ENCODE measurements around the gene MEGF6. TPM values are rescaled to one million over a fixed set of nuclear protein-coding genes. Genes with fewer than 3 reads are reported as not detected.

Gene MEGF6
- total RNA-seq, 2 donors from 2014 or later = 83.0 to 103 TPM

DNA sequence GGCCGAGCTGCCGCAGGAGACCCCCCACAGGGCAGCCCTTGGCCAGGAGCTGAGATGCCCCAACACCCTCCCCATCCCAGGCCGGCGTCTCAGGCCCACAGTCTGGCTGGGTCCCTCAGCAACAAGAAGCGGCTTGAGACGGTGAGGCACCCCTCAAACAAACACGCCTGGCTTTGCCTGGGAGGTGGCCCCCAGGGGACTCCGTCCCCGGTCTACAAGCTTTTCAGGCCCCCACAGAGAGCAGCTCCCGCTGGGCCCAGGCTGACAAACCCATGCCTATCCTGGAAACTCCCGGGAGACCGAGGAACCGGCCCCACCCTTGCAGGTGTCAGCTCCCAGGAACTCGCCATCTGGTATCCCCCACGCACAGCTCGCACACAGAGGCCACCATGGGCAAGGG, 89.9 kb downstream of the MEGF6 start:
- Mint-ChIP-seq H3K36me3 (ENCODE audit: low read depth) (peaks cover 15% of the 10 kb centered on the region), H3K9me3 (no peaks in the 10 kb centered on the region), H3K27me3 (ENCODE audit: insufficient read depth) (no peaks in the 10 kb centered on the region), H3K27ac (no peak overlapping the region), H3K4me3 (no peak overlapping the region), H3K4me1 (no peaks in the 10 kb centered on the region)
- Histone ChIP-seq H3K9ac (ENCODE audit: extremely low read depth, low read length, poor library complexity, severe bottlenecking) (no peak overlapping the region), H3K27me3 (ENCODE audit: control insufficient read depth, insufficient read depth, low read length, poor library complexity, severe bottlenecking) (no peaks in the 10 kb centered on the region), H3K36me3 (ENCODE audit: control insufficient read depth, insufficient read depth, low read length) (peaks cover 5% of the 10 kb centered on the region), H3K4me3 (ENCODE audit: low read length) (no peak overlapping the region), H3K27ac (ENCODE audit: low read depth, low read length) (no peak overlapping the region), H3K4me1 (ENCODE audit: control insufficient read depth, insufficient read depth, low read length) (no peaks in the 10 kb centered on the region), H3K9me3 (ENCODE audit: control insufficient read depth, low read length) (no peaks in the 10 kb centered on the region)
- DNase-seq = no peak
- 93 to 95% methylated on average over 10 to 16 of the region's 16 CpGs for whole genome bisulfite sequencing, 2 experiments (ENCODE audit: insufficient coverage in 1 of 2, insufficient read length in 1 of 2)
- TF ChIP-seq, protein P1, sequence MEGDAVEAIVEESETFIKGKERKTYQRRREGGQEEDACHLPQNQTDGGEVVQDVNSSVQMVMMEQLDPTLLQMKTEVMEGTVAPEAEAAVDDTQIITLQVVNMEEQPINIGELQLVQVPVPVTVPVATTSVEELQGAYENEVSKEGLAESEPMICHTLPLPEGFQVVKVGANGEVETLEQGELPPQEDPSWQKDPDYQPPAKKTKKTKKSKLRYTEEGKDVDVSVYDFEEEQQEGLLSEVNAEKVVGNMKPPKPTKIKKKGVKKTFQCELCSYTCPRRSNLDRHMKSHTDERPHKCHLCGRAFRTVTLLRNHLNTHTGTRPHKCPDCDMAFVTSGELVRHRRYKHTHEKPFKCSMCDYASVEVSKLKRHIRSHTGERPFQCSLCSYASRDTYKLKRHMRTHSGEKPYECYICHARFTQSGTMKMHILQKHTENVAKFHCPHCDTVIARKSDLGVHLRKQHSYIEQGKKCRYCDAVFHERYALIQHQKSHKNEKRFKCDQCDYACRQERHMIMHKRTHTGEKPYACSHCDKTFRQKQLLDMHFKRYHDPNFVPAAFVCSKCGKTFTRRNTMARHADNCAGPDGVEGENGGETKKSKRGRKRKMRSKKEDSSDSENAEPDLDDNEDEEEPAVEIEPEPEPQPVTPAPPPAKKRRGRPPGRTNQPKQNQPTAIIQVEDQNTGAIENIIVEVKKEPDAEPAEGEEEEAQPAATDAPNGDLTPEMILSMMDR (conservative IDR thresholded peaks at IDR 0.05) = no peak

DNA sequence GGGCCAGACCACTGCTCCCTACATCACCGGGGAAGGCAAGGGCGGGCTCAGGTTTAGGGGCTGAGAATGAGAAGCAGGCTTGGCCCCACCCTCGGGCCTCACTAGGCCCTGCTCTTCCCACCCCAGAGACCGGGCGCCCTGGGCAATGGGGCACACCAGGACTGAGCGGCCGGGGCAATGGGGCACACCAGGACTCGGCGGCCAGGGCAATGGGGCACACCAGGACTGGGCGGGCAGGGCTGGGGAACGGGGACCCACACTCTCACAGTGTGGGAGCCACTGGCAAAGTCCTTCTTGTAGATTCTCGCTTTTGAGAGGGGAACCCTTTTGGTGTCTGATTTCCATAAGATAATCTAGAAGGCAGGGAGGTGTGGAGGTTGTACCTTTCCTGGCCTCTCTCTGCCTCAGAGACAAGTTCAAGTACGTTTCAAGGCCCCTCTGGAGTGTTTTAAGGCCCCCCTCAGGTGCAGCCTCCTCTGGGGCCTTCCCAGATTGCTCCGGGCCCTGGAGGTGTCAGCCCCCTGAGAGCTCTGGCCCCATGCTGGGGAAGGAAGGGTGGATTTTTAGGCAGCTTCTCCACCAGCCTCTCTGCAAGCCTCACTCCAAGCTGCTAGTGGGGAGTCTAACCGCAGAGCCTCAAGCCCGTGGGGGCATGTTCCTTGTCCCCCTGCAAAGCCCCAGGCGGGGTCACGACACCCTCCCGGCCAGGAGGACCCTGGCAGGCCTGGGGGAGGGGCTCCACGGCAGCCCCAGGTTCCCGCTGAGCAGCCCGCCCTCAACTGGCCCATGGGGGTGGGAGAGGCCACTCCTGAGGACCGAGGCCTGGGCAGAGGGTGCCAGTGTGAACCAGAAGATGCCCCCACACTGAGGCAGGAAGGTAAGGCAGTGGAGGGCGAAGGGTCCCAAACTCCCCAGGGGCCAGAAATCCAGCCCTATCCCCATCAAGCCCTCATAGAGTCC, 90.6 kb downstream of the MEGF6 start:
- TF ChIP-seq, protein P1 (conservative IDR thresholded peaks at IDR 0.05) = no peak
- no peaks in the 10 kb centered on the region for H3K4me1 Mint-ChIP-seq
- no peaks in the 10 kb centered on the region for H3K27me3 Mint-ChIP-seq (ENCODE audit: insufficient read depth)
- no peak overlapping the region for H3K4me3 ChIP-seq (ENCODE audit: low read length)
- no peak overlapping the region for H3K27ac ChIP-seq (ENCODE audit: low read depth, low read length)
- H3K27ac Mint-ChIP-seq = no peak overlapping the region
- no peak overlapping the region for H3K9ac ChIP-seq (ENCODE audit: extremely low read depth, low read length, poor library complexity, severe bottlenecking)
- H3K36me3 ChIP-seq (ENCODE audit: control insufficient read depth, insufficient read depth, low read length) = peaks cover 5% of the 10 kb centered on the region
- no peak overlapping the region for H3K4me3 Mint-ChIP-seq
- H3K36me3 Mint-ChIP-seq (ENCODE audit: low read depth) = peaks cover 15% of the 10 kb centered on the region
- no peaks in the 10 kb centered on the region for H3K9me3 ChIP-seq (ENCODE audit: control insufficient read depth, low read length)
- H3K27me3 ChIP-seq (ENCODE audit: control insufficient read depth, insufficient read depth, low read length, poor library complexity, severe bottlenecking) = no peaks in the 10 kb centered on the region
- no peaks in the 10 kb centered on the region for H3K9me3 Mint-ChIP-seq
- WGBS, 2 experiments (ENCODE audit: insufficient coverage in 1 of 2, insufficient read length in 1 of 2) = 93 to 96% methylated on average over 17 to 24 of the region's 24 CpGs
- no peak for DNase-seq
- H3K4me1 ChIP-seq (ENCODE audit: control insufficient read depth, insufficient read depth, low read length) = no peaks in the 10 kb centered on the region

DNA sequence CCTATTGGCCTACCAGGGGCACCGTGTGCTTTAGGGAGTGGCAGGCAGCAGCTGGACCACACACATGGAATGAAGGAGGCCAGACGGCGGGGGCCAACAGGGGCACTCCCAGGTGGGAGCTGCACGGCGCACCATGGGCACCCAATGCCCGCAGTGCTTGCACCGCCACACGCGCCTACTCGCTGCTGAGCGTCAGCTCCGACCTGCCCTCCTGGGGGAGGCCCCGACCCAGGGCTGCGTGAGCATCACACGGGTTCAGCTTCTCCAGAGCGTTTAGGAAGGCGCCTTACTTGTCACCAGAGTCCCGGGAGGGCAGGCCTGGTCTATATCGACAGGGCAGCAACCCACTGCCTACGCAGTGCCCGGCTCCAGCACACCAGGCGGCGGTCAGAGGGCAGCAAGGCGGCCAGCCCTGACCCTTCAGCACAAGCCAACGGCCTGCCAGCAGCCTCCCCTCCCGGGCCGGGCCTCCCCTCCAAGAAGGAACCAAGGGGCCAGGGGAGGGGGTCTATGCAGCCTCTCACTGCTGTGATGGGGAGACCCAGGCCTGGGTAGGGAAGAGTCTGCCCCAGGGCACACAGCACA, 91.9 kb downstream of the MEGF6 start:
- Mint-ChIP-seq H3K27ac (no peak overlapping the region), H3K4me1 (no peaks in the 10 kb centered on the region), H3K27me3 (ENCODE audit: insufficient read depth) (no peaks in the 10 kb centered on the region), H3K4me3 (no peak overlapping the region), H3K36me3 (ENCODE audit: low read depth) (peaks cover 15% of the 10 kb centered on the region), H3K9me3 (no peaks in the 10 kb centered on the region)
- Histone ChIP-seq H3K9me3 (ENCODE audit: control insufficient read depth, low read length) (no peaks in the 10 kb centered on the region), H3K27me3 (ENCODE audit: control insufficient read depth, insufficient read depth, low read length, poor library complexity, severe bottlenecking) (no peaks in the 10 kb centered on the region), H3K27ac (ENCODE audit: low read depth, low read length) (no peak overlapping the region), H3K36me3 (ENCODE audit: control insufficient read depth, insufficient read depth, low read length) (peaks cover 5% of the 10 kb centered on the region), H3K4me1 (ENCODE audit: control insufficient read depth, insufficient read depth, low read length) (no peaks in the 10 kb centered on the region), H3K4me3 (ENCODE audit: low read length) (no peak overlapping the region), H3K9ac (ENCODE audit: extremely low read depth, low read length, poor library complexity, severe bottlenecking) (no peak overlapping the region)
- 97 to 99% methylated on average over 20 to 27 of the region's 27 CpGs for WGBS, 2 experiments (ENCODE audit: insufficient coverage in 1 of 2, insufficient read length in 1 of 2)
- TF ChIP-seq, protein P1 (conservative IDR thresholded peaks at IDR 0.05) = no peak
- DNase-seq = no peak
